Measurements from ENCODE around the gene PPP1CA.

PPP1CA gene

GRCh38 chr11:67349036-67349435, 52.6 kb downstream of the PPP1CA start:
- DNase-seq = no peak

All from NCI-H1092 treated with DMSO at 0.1 percent for 48 hours (cell line).